OCI-LY1 (cell line): ENCODE measurements around the gene HNRNPAB.

ENCODE experiments used
- H2AFZ ChIP-seq: fragments of 200-600 bp; sonication (generic), shearing (Covaris generic); 2 replicates; pipeline ENCODE4 v1.6.0; 2014; ENCODE audit warnings: antibody characterized with exemption, mild to moderate bottlenecking, low read length
- H3F3A ChIP-seq: fragments of 200-600 bp; sonication (generic), shearing (Covaris generic); 2 replicates; pipeline ENCODE4 v1.6.0; 2014; ENCODE audit warnings: mild to moderate bottlenecking, antibody characterized with exemption, low read length, moderate library complexity; ENCODE audit not compliant: insufficient read depth
- H3K27ac ChIP-seq: fragments of 200-600 bp; sonication (generic); 2 replicates; pipeline ENCODE4 v1.5.1; 2014; ENCODE audit warnings: low read length, mixed run types, mild to moderate bottlenecking, low read depth; ENCODE audit not compliant: poor library complexity, severe bottlenecking
- H3K27me3 ChIP-seq: fragments of 200-600 bp; sonication (generic); 2 replicates; pipeline ENCODE4 v1.6.0; 2014; ENCODE audit warnings: antibody characterized with exemption, mild to moderate bottlenecking, low read length, moderate library complexity; ENCODE audit not compliant: insufficient read depth
- H3K36me3 ChIP-seq: fragments of 200-600 bp; sonication (generic); 2 replicates; pipeline ENCODE4 v1.6.1; 2014; ENCODE audit warnings: mild to moderate bottlenecking, antibody characterized with exemption, low read length, moderate library complexity, mixed read lengths; ENCODE audit not compliant: insufficient read depth
- H3K4me1 ChIP-seq: fragments of 200-600 bp; sonication (generic); 2 replicates; pipeline ENCODE4 v1.5.1; 2014; ENCODE audit warnings: mild to moderate bottlenecking, low read length, moderate library complexity; ENCODE audit not compliant: insufficient read depth, severe bottlenecking
- H3K4me2 ChIP-seq: fragments of 200-600 bp; sonication (generic), shearing (Covaris generic); 2 replicates; pipeline ENCODE4 v1.6.1; 2014; ENCODE audit warnings: low read length
- H3K4me3 ChIP-seq: fragments of 200-600 bp; sonication (generic); 2 replicates; pipeline ENCODE4 v1.5.1; 2014; ENCODE audit warnings: low read length, low read depth, mild to moderate bottlenecking, mixed read lengths; ENCODE audit not compliant: poor library complexity, severe bottlenecking
- H3K79me2 ChIP-seq: fragments of 200-600 bp; shearing (Covaris generic); 2 replicates; pipeline ENCODE4 v1.6.1; 2016; ENCODE audit warnings: mixed run types, low read length, mixed read lengths; ENCODE audit not compliant: insufficient read depth
- H3K9ac ChIP-seq: fragments of 200-600 bp; sonication (generic), shearing (Covaris generic); 2 replicates; pipeline ENCODE4 v1.6.1; 2014; ENCODE audit warnings: mild to moderate bottlenecking, low read length, mixed read lengths
- H3K9me2 ChIP-seq: fragments of 200-600 bp; sonication (generic), shearing (Covaris generic); 2 replicates; pipeline ENCODE4 v1.6.1; 2014; ENCODE audit warnings: low read depth, mild to moderate bottlenecking, low read length, mixed read lengths
- H3K9me3 ChIP-seq: fragments of 200-600 bp; shearing (Covaris generic); 2 replicates; pipeline ENCODE4 v1.6.1; 2014; ENCODE audit warnings: low read length, mixed read lengths
- H4K20me1 ChIP-seq: fragments of 200-600 bp; sonication (generic), shearing (Covaris generic); 2 replicates; pipeline ENCODE4 v1.6.0; 2016; ENCODE audit warnings: mild to moderate bottlenecking, low read length; ENCODE audit not compliant: insufficient read depth
- CTCF ChIP-seq: fragments of 200-600 bp; sonication (generic), shearing (Covaris generic); IDR thresholded peaks from 2 replicates; pipeline ENCODE4 v1.5.1; 2017; ENCODE audit warnings: mild to moderate bottlenecking, antibody characterized with exemption, low read length, moderate library complexity, mixed read lengths
- EZH2 ChIP-seq: fragments of 200-600 bp; sonication (generic), shearing (Covaris generic); IDR thresholded peaks from 2 replicates; pipeline ENCODE4 v1.8.0; 2017; ENCODE audit warnings: borderline replicate concordance, mixed run types, mild to moderate bottlenecking, antibody characterized with exemption, low read length, moderate library complexity, mixed read lengths

Gene HNRNPAB

GRCh38 chr5:178192244-178192643, 12.1 kb upstream of the HNRNPAB start:
- no peak overlapping the region for H3K4me2 ChIP-seq

GRCh38 chr5:178192787-178193186, 11.5 kb upstream of the HNRNPAB start:
- H3K9me2 ChIP-seq, result no peaks in the 10 kb centered on the region
- H3K27me3 ChIP-seq, result peaks cover 5% of the 10 kb centered on the region; the same call in 1 of the 2 replicates
- no peak overlapping the region for H3K4me3 ChIP-seq
- H2AFZ ChIP-seq, result no peak overlapping the region
- H3K9ac ChIP-seq, result no peak overlapping the region
- H3K36me3 ChIP-seq, result no peaks in the 10 kb centered on the region
- H3K27ac ChIP-seq, result no peak overlapping the region
- H3K4me1 ChIP-seq, result no peaks in the 10 kb centered on the region
- no peaks in the 10 kb centered on the region for H3F3A ChIP-seq
- H3K4me2 ChIP-seq, result no peak overlapping the region
- H3K9me3 ChIP-seq, result no peaks in the 10 kb centered on the region
- no peak for TF ChIP-seq CTCF
- TF ChIP-seq EZH2, result no peak
- no peaks in the 10 kb centered on the region for H3K79me2 ChIP-seq
- H4K20me1 ChIP-seq, result no peaks in the 10 kb centered on the region

More at GRCh38 chr5:178192244-178192643, 12.1 kb upstream of the HNRNPAB start:
- Histone ChIP-seq H3K4me3 (no peak overlapping the region), H3K79me2 (no peaks in the 10 kb centered on the region), H3K4me1 (no peaks in the 10 kb centered on the region), H3F3A (no peaks in the 10 kb centered on the region), H3K9me3 (no peaks in the 10 kb centered on the region), H3K9ac (no peak overlapping the region), H2AFZ (no peak overlapping the region), H3K27me3 (peaks cover 5% of the 10 kb centered on the region; the same call in 1 of the 2 replicates), H4K20me1 (no peaks in the 10 kb centered on the region), H3K36me3 (no peaks in the 10 kb centered on the region), H3K9me2 (no peaks in the 10 kb centered on the region), H3K27ac (no peak overlapping the region)
- no peak for TF ChIP-seq EZH2
- no peak for TF ChIP-seq CTCF

- Histone ChIP-seq H3K9me3 (no peaks in the 10 kb centered on the region), H4K20me1 (no peaks in the 10 kb centered on the region), H3K79me2 (no peaks in the 10 kb centered on the region), H3K36me3 (no peaks in the 10 kb centered on the region), H3K9ac (no peak overlapping the region), H3K27me3 (peaks cover 5% of the 10 kb centered on the region; the same call in 1 of the 2 replicates), H3K9me2 (no peaks in the 10 kb centered on the region), H3K4me3 (no peak overlapping the region), H3K4me2 (no peak overlapping the region), H2AFZ (no peak overlapping the region), H3K27ac (no peak overlapping the region), H3F3A (no peaks in the 10 kb centered on the region), H3K4me1 (no peaks in the 10 kb centered on the region)
- TF ChIP-seq CTCF (no peak), EZH2 (no peak)
Observed at GRCh38 chr5:178193251-178193809, 11.0 kb upstream of the HNRNPAB start.
